ENCODE measurements around the gene P2RY12.
A peak's percentile ranks its signal among the peaks of the same experiment; 100 is the strongest.

Gene P2RY12

GRCh38 chr3:151330899-151331298, 53.7 kb downstream of the P2RY12 start:
- no peak for DNase-seq

- DNase-seq, result no peak
Observed at GRCh38 chr3:151330379-151330778, 54.2 kb downstream of the P2RY12 start.

- DNase-seq, result no peak
Observed at GRCh38 chr3:151329363-151329762, 55.2 kb downstream of the P2RY12 start, which contains the start of gene P2RY13. Gene P2RY13, minus strand, starts transcription at chr3:151329549. Its CDS starts 21 bp downstream, at chr3:151329528.

GRCh38 chr3:151328298-151328995, 56.1 kb downstream of the P2RY12 start:
- DNase-seq, result peak; percentile 43

GRCh38 chr3:151327571-151328198, 56.9 kb downstream of the P2RY12 start:
- no peak for DNase-seq

GRCh38 chr3:151322511-151322910, 62.0 kb downstream of the P2RY12 start:
- DNase-seq, result no peak

- no peak for DNase-seq
Observed at GRCh38 chr3:151321526-151321925, 63.0 kb downstream of the P2RY12 start.

- no peak for DNase-seq
Observed at GRCh38 chr3:151320131-151320530, 64.4 kb downstream of the P2RY12 start.

GRCh38 chr3:151319628-151320027, 64.9 kb downstream of the P2RY12 start:
- no peak for DNase-seq

GRCh38 chr3:151318991-151319390, 65.6 kb downstream of the P2RY12 start:
- DNase-seq, result no peak

GRCh38 chr3:151318313-151318712, 66.2 kb downstream of the P2RY12 start:
- DNase-seq, result no peak

GRCh38 chr3:151316267-151316991, 68.1 kb downstream of the P2RY12 start, which contains the start of gene GPR87:
Gene GPR87, minus strand, starts transcription at chr3:151316820. Its CDS starts 16,720 bp downstream, at chr3:151300100.
- DNase-seq, result peak; percentile 51

- DNase-seq, result no peak
Observed at GRCh38 chr3:151315846-151316245, 68.7 kb downstream of the P2RY12 start.

- no peak for DNase-seq
Observed at GRCh38 chr3:151315136-151315535, 69.4 kb downstream of the P2RY12 start.

GRCh38 chr3:151314593-151314992, 70.0 kb downstream of the P2RY12 start:
- DNase-seq, result no peak

- no peak for DNase-seq
Observed at GRCh38 chr3:151314137-151314536, 70.4 kb downstream of the P2RY12 start.

GRCh38 chr3:151312972-151313371, 71.6 kb downstream of the P2RY12 start:
- DNase-seq, result no peak

- no peak for DNase-seq
Observed at GRCh38 chr3:151309566-151309965, 75.0 kb downstream of the P2RY12 start.

GRCh38 chr3:151307583-151308488, 76.7 kb downstream of the P2RY12 start:
- DNase-seq, result no peak

- DNase-seq, result no peak
Observed at GRCh38 chr3:151307131-151307530, 77.4 kb downstream of the P2RY12 start.

- peak; percentile 17 for DNase-seq
Observed at GRCh38 chr3:151306168-151306810, 78.3 kb downstream of the P2RY12 start.

GRCh38 chr3:151305775-151306151, 78.8 kb downstream of the P2RY12 start:
- no peak for DNase-seq
